WI38 (cell line): ENCODE measurements around the gene TAF13.
"Not testable (repeated sequence)": the region's sequence is repeated elsewhere in the genome, so short reads cannot be mapped to it uniquely, and the experiment has no call there.

Experiments
- H3K4me3 ChIP-seq: 2 replicates; pipeline ENCODE4 v1.5.1; 2011; ENCODE audit warnings: low read depth, mild to moderate bottlenecking, control low read depth, low read length
- CTCF ChIP-seq: IDR thresholded peaks from 2 replicates; pipeline ENCODE4 v1.5.1; 2012; ENCODE audit warnings: low read depth, mild to moderate bottlenecking, control low read depth, low read length

TAF13 gene

GRCh38 chr1:109025694-109026093 lies 50.1 kb downstream of the TAF13 start:
- no peak for TF ChIP-seq CTCF
- H3K4me3 ChIP-seq, result no peak overlapping the region

DNA sequence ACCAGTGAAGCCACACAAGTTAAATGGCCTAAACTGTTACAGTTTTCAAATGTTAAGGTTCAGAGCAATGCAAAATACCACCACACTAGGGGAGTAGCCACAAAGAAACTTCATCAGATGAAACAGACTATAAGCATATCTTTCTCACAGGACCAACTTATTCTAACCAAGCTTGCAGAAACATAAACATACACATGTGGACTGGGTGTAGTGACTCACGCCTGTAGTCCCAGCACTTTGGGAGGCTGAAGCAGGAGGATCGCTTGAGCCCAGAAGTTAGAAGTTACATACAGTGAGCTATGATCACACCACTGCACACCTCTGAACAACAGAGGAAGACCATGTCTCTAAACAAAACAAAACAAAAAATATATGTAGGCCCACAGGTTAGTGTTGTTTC lies 51.2 kb downstream of the TAF13 start:
- H3K4me3 ChIP-seq, result no peak overlapping the region
- no peak for TF ChIP-seq CTCF

- no peak for TF ChIP-seq CTCF
- no peak overlapping the region for H3K4me3 ChIP-seq
Observed at GRCh38 chr1:109020693-109021257, 55.0 kb downstream of the TAF13 start.

- not testable (repeated sequence) for H3K4me3 ChIP-seq
Observed at GRCh38 chr1:109017719-109018118, 58.1 kb downstream of the TAF13 start.

DNA sequence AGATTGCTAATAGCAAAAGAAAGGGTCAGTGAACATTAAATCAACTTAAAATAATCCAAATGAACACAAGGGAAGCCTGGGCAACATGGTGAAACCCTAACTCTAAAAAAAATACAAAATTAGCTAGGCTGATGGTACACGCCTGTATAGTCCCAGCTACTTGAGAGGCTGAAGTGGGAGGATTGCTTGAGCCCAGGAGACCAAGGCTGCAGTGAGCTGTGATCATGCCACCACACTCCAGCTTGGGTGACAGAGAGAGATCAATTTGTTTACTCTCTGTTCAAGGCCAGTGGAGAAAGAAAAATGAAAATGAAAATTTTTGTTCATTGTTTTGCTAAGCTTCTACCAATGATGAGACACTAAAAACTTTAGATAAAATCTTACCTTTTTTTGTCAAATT lies 58.7 kb downstream of the TAF13 start:
- no peak overlapping the region for H3K4me3 ChIP-seq
- no peak for TF ChIP-seq CTCF
